ENCODE measurements around the gene CDC34. TPM values are rescaled to one million over a fixed set of nuclear protein-coding genes. Genes with fewer than 3 reads are reported as not detected.
A peak's percentile ranks its signal among the peaks of the same experiment; 100 is the strongest.

Gene CDC34
- total RNA-seq, 1 experiment from 2014 or later, result 93.3 TPM

DNA sequence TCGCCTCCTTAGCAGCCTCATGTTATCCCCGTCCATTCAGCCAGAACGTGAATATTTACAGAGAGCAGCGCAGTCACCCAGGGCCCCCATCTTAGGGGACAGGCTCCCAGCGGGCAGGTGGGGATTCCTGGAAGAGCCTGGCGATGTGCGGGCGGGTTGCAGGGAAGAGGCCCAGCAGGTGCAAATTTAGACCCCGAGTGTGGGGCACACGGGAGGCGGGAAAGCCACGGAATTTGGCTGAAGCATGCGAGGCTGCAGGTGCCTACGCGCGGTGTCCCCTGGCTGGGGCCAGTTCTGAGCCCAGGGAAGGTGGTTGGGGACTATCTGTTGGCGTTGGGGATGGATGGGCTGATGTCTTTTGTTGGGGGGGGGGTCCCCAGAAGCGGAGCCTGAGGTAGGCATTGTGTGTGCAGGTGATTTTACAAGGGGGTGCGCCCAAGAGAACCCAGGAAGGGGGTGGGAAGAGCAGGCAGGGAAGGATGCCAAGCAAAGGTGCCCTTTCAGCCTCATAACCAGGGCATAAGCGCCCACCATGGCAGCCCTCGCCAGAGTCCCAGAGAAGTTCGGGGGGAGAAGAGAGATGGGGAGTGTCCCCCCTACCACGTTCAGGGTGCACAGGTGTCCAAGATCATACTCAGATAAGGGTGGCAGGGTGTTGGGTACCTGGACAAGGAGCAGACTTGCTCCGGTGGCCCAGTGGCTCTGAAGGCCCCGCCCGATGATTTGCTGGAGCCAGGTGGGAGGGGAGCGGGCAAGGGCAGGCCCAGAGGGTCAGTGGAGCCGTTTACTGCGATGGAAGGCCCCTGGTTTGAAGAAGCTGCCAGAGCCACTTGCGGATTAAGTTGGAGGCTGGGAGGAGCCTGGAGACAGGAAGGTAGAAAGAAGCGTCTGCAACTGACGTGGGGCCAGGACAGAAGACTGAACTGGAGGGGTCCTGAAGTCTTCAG is 23.1 kb upstream of the CDC34 start:
- no peaks in the 10 kb centered on the region for H3K36me3 ChIP-seq (ENCODE audit: low read depth)
- no peak for DNase-seq
- 0 out of 2 replicates have a peak overlapping the region, but pooled peaks have one; percentile 92 for H2AFZ ChIP-seq
- H3F3A ChIP-seq (ENCODE audit: insufficient read depth, low read depth), result peaks cover 6% of the 10 kb centered on the region; the same call in 1 of the 2 replicates
- 0 out of 2 replicates have a peak, but pooled peaks cover 6% of the 10 kb centered on the region for H3K4me1 ChIP-seq (replicated peaks; ENCODE audit: insufficient read depth)
- TF ChIP-seq, protein P1, sequence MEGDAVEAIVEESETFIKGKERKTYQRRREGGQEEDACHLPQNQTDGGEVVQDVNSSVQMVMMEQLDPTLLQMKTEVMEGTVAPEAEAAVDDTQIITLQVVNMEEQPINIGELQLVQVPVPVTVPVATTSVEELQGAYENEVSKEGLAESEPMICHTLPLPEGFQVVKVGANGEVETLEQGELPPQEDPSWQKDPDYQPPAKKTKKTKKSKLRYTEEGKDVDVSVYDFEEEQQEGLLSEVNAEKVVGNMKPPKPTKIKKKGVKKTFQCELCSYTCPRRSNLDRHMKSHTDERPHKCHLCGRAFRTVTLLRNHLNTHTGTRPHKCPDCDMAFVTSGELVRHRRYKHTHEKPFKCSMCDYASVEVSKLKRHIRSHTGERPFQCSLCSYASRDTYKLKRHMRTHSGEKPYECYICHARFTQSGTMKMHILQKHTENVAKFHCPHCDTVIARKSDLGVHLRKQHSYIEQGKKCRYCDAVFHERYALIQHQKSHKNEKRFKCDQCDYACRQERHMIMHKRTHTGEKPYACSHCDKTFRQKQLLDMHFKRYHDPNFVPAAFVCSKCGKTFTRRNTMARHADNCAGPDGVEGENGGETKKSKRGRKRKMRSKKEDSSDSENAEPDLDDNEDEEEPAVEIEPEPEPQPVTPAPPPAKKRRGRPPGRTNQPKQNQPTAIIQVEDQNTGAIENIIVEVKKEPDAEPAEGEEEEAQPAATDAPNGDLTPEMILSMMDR (conservative IDR thresholded peaks at IDR 0.05), result no peak
- TF ChIP-seq EZH2 (IDR thresholded peaks at IDR 0.05; ENCODE audit: low read depth), result no peak
- H3K9me2 ChIP-seq (ENCODE audit: insufficient read depth), result no peaks in the 10 kb centered on the region
- peak overlapping the region; percentile 95 for H3K4me2 ChIP-seq
- BruUV-seq (replicated peaks), result no TSS peak
- intact Hi-C loops (cut with micrococcal nuclease; ENCODE audit: unreplicated experiment), result no loop called here
- ChIA-PET POLR2A (ENCODE audit: unreplicated experiment) (interaction anchor here (0.7 kb wide), 1 partner anchor 161 kb away, joined by 3 read pairs; no protein-coding TSS in a partner anchor), CTCF (no interaction called here)
- H3K9me3 ChIP-seq (ENCODE audit: insufficient read depth, low read depth), result no peaks in the 10 kb centered on the region
- H4K20me1 ChIP-seq (ENCODE audit: insufficient read depth), result no peaks in the 10 kb centered on the region
- peaks cover 6% of the 10 kb centered on the region for H3K79me2 ChIP-seq (ENCODE audit: low read depth)
- peak overlapping the region; percentile 97 for H3K4me3 ChIP-seq
- H3K27ac ChIP-seq, result no peak overlapping the region
- no peaks in the 10 kb centered on the region for H3K27me3 ChIP-seq (ENCODE audit: insufficient read depth, low read depth)

DNA sequence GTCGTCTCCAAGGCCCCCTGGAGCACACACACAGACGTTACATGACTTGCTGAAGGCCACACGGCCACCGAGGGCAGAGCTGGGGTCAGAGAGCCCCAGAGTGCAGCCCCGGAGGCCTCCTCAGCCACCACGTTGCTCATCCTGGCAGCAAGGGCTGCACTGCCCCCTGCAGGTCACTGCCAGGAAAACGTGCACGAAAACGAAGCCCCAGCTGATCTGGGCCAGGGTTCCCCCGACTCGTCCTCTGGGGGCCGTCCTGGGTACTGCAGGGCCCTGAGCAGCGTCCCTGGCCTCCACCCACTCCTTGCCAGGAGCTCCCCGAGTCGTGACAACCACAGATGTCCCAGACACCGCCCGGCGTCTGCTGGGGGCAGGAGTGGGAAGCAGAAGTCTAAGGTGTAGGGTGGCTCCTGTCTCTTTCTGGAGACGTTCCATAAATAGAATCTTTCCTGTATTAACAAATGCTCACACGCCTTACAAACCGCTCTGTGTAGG is 20.9 kb upstream of the CDC34 start:
- H3F3A ChIP-seq (ENCODE audit: insufficient read depth, low read depth), result peaks cover 6% of the 10 kb centered on the region; the same call in 1 of the 2 replicates
- no peak overlapping the region for H3K4me3 ChIP-seq
- no peak for TF ChIP-seq EZH2 (IDR thresholded peaks at IDR 0.05; ENCODE audit: low read depth)
- TF ChIP-seq, protein P1 (conservative IDR thresholded peaks at IDR 0.05), result peak; percentile 94
- no peak overlapping the region for H3K27ac ChIP-seq
- ChIA-PET CTCF (interaction anchor here (0.6 to 0.7 kb wide), 3 partner anchors 16 to 29 kb away, joined by 6 to 7 read pairs (median 7); no protein-coding TSS in a partner anchor), POLR2A (ENCODE audit: unreplicated experiment) (no interaction called here)
- DNase-seq, result peak; percentile 55 to 74
- intact Hi-C loops (cut with micrococcal nuclease; ENCODE audit: unreplicated experiment), result no loop called here
- peaks cover 6% of the 10 kb centered on the region for H3K79me2 ChIP-seq (ENCODE audit: low read depth)
- no peaks in the 10 kb centered on the region for H3K36me3 ChIP-seq (ENCODE audit: low read depth)
- H2AFZ ChIP-seq, result no peak overlapping the region
- no peaks in the 10 kb centered on the region for H3K27me3 ChIP-seq (ENCODE audit: insufficient read depth, low read depth)
- no peaks in the 10 kb centered on the region for H3K9me3 ChIP-seq (ENCODE audit: insufficient read depth, low read depth)
- no peaks in the 10 kb centered on the region for H4K20me1 ChIP-seq (ENCODE audit: insufficient read depth)
- no peak overlapping the region for H3K4me2 ChIP-seq
- H3K9me2 ChIP-seq (ENCODE audit: insufficient read depth), result no peaks in the 10 kb centered on the region
- no TSS peak for BruUV-seq (replicated peaks)
- 0 out of 2 replicates have a peak, but pooled peaks cover 6% of the 10 kb centered on the region for H3K4me1 ChIP-seq (replicated peaks; ENCODE audit: insufficient read depth)

DNA sequence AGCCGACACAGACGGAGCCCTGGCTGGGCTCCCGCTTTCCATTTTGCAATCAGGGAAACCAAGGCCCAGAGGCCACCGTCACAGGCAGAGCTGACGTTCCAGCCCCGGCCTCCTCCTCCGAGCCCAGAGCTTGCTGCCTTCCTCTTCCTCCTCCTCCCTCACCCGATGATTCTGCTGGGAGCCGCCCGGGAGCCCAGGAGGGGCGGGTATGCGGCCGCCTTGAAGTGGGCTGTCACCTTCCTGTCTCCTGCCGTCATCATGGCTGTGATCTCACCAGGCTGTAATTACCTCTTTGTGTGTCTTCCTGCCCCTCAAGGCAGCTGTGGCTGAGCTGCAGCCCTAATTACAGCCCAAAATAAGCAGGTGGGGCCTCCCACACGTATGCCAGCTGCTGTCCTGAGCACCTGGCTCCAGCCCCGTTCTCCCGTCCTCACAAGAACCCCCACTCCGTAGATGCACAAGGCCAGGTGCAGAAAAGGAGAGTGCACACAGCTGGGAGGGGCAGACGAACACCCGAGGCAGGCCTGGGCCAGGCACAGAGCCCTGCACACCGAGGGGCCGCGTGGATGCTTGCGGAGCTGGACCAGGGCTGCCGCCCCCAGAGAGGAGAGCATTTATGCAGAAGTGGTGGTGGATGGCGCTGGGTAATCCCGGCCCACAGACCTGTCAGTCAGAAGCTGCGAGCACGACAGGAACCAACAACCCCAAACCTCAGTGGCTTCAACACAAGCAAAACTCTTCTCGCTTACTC is 20.3 kb upstream of the CDC34 start:
- Histone ChIP-seq H3K36me3 (ENCODE audit: low read depth) (no peaks in the 10 kb centered on the region), H3K4me3 (no peak overlapping the region), H4K20me1 (ENCODE audit: insufficient read depth) (no peaks in the 10 kb centered on the region), H2AFZ (no peak overlapping the region), H3K27ac (no peak overlapping the region), H3K9me3 (ENCODE audit: insufficient read depth, low read depth) (no peaks in the 10 kb centered on the region), H3K4me2 (no peak overlapping the region), H3K4me1 (replicated peaks; ENCODE audit: insufficient read depth) (0 out of 2 replicates have a peak, but pooled peaks cover under 1% of the 10 kb centered on the region), H3F3A (ENCODE audit: insufficient read depth, low read depth) (peaks cover 6% of the 10 kb centered on the region; the same call in 1 of the 2 replicates), H3K27me3 (ENCODE audit: insufficient read depth, low read depth) (no peaks in the 10 kb centered on the region), H3K79me2 (ENCODE audit: low read depth) (peaks cover 6% of the 10 kb centered on the region), H3K9me2 (ENCODE audit: insufficient read depth) (no peaks in the 10 kb centered on the region)
- intact Hi-C loops (cut with micrococcal nuclease; ENCODE audit: unreplicated experiment), result no loop called here
- TF ChIP-seq, protein P1 (conservative IDR thresholded peaks at IDR 0.05), result no peak
- no peak for TF ChIP-seq EZH2 (IDR thresholded peaks at IDR 0.05; ENCODE audit: low read depth)
- ChIA-PET POLR2A (ENCODE audit: unreplicated experiment) (no interaction called here), CTCF (interaction anchor here (0.6 to 0.7 kb wide), 2 partner anchors 15 to 20 kb away, joined by 6 to 7 read pairs; no protein-coding TSS in a partner anchor)
- BruUV-seq (replicated peaks), result no TSS peak
- DNase-seq, result no peak
